Nephron progenitor cell (in vitro differentiated cells): Measurements from ENCODE around the gene CACNA2D3.
"Not testable (repeated sequence)": the region's sequence is repeated elsewhere in the genome, so short reads cannot be mapped to it uniquely, and the experiment has no call there.

Source experiments
- DNase-seq: peaks from one replicate; pipeline ENCODE4 v3.0.0; 2021
- H3K27ac Mint-ChIP-seq: 2 replicates; pipeline ENCODE4 v1.8.0; 2021; ENCODE audit warnings: mild to moderate bottlenecking, moderate library complexity, mixed read lengths
- H3K27me3 Mint-ChIP-seq: 2 replicates; pipeline ENCODE4 v1.8.0; 2021; ENCODE audit warnings: mild to moderate bottlenecking, low read depth, mixed read lengths; ENCODE audit not compliant: poor library complexity
- H3K36me3 Mint-ChIP-seq: 2 replicates; pipeline ENCODE4 v1.8.0; 2021; ENCODE audit warnings: low read depth, mixed read lengths
- H3K4me1 Mint-ChIP-seq: 2 replicates; pipeline ENCODE4 v1.8.0; 2021; ENCODE audit warnings: mixed read lengths
- H3K4me3 Mint-ChIP-seq: 2 replicates; pipeline ENCODE4 v1.8.0; 2021; ENCODE audit warnings: mild to moderate bottlenecking, moderate library complexity, mixed read lengths
- H3K9me3 Mint-ChIP-seq: 2 replicates; pipeline ENCODE4 v1.8.0; 2021; ENCODE audit warnings: mild to moderate bottlenecking, moderate library complexity, mixed read lengths
- TF ChIP-seq, protein P1 (sequence below): fragments of 200-600 bp; sonication (generic); IDR thresholded peaks from 2 replicates; pipeline ENCODE4 v1.5.0; 2021; ENCODE audit warnings: antibody characterized with exemption

CACNA2D3 gene

DNA sequence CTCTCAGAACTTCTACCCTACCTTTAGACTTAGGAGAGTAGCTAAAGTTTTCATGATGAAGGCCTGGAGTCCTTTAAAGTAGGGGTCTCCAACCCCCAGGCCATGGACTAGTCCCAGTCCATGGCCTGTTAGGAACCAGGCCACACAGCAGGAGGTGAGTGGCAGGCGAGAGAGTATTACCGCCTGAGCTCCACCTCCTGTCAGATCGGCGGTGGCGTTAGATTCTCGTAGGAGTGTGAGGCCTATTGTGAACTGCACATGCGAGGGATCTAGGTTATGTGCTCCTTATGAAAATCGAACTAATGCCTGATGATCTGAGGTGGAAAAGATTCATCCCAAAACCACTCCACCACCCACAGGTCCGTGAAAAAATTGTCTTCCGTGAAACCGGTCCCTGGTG lies 18.3 kb upstream of the CACNA2D3 start:
- Mint-ChIP-seq H3K36me3 (no peaks in the 10 kb centered on the region), H3K4me3 (no peak overlapping the region)
- no peak for DNase-seq

GRCh38 chr3:54116129-54116528 lies 6.2 kb upstream of the CACNA2D3 start:
- not testable (repeated sequence) for H3K27ac Mint-ChIP-seq, H3K36me3 Mint-ChIP-seq, H3K4me3 Mint-ChIP-seq, DNase-seq, H3K4me1 Mint-ChIP-seq
- Mint-ChIP-seq H3K9me3 (peaks cover 17% of the 10 kb centered on the region), H3K27me3 (peaks cover 50% of the 10 kb centered on the region)

More for the DNA sequence above, 18.3 kb upstream of the CACNA2D3 start:
- Mint-ChIP-seq H3K27me3 (no peaks in the 10 kb centered on the region), H3K9me3 (peaks cover 12% of the 10 kb centered on the region), H3K4me1 (no peaks in the 10 kb centered on the region), H3K27ac (no peak overlapping the region)
- TF ChIP-seq, protein P1, sequence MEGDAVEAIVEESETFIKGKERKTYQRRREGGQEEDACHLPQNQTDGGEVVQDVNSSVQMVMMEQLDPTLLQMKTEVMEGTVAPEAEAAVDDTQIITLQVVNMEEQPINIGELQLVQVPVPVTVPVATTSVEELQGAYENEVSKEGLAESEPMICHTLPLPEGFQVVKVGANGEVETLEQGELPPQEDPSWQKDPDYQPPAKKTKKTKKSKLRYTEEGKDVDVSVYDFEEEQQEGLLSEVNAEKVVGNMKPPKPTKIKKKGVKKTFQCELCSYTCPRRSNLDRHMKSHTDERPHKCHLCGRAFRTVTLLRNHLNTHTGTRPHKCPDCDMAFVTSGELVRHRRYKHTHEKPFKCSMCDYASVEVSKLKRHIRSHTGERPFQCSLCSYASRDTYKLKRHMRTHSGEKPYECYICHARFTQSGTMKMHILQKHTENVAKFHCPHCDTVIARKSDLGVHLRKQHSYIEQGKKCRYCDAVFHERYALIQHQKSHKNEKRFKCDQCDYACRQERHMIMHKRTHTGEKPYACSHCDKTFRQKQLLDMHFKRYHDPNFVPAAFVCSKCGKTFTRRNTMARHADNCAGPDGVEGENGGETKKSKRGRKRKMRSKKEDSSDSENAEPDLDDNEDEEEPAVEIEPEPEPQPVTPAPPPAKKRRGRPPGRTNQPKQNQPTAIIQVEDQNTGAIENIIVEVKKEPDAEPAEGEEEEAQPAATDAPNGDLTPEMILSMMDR, result no peak

GRCh38 chr3:54120657-54121413 lies 1.5 kb upstream of the CACNA2D3 start:
- H3K27me3 Mint-ChIP-seq, result peaks cover 75% of the 10 kb centered on the region

GRCh38 chr3:54121414-54122323 lies 683 bp upstream of the CACNA2D3 start:
- peaks cover 10% of the 10 kb centered on the region for H3K4me1 Mint-ChIP-seq
- H3K27ac Mint-ChIP-seq, result no peak overlapping the region
- no peaks in the 10 kb centered on the region for H3K36me3 Mint-ChIP-seq
- H3K9me3 Mint-ChIP-seq, result peaks cover 5% of the 10 kb centered on the region
- H3K4me3 Mint-ChIP-seq, result peak overlapping the region; percentile 75
- H3K27me3 Mint-ChIP-seq, result peaks cover 83% of the 10 kb centered on the region
- TF ChIP-seq, protein P1, result no peak
- peak; percentile 67 for DNase-seq

More at GRCh38 chr3:54120657-54121413, 1.5 kb upstream of the CACNA2D3 start:
- Mint-ChIP-seq H3K9me3 (peaks cover 13% of the 10 kb centered on the region), H3K4me1 (peaks cover 10% of the 10 kb centered on the region), H3K36me3 (peaks cover 4% of the 10 kb centered on the region), H3K4me3 (peak overlapping the region; percentile 75), H3K27ac (no peak overlapping the region)
- DNase-seq, result peak; percentile 53
- TF ChIP-seq, protein P1, result no peak

DNA sequence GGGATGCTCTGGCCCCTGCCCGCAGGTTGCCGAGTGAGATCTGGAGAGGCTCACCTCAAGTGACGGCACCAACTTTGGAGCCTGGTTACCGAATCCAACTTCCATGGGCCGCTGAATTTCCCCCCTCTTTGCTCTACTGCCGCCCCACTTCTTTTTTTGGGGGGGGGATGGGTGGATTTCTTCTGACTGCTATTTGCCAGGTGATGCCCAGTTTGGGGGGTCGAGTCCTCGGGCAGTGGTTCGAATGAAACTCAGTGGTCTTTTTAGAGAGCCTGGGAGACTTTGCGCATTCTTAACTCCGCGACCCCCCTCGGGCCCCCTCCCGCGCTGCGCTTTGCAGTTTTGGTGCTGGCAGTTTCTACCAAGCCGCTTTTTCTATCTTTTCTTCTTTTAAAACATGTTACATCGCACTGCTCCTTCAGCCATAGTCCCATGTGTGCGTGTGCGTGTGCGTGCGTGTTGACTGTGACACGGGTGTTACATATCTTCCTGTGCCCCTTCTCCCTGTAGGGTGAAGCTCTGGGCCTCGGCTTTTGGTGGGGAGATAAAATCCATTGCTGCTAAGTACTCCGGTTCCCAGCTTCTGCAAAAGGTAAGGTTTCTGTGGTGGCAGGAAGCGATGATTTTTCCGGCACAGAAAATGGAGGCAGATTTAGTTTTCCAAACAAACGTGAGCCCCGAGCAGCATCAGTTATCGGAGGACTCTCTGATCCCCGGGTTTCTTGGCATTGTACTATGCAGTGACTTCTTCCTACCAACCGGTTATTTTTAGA lies 837 bp downstream of the CACNA2D3 start:
- Mint-ChIP-seq H3K9me3 (no peaks in the 10 kb centered on the region), H3K27ac (no peak overlapping the region), H3K4me1 (peaks cover 10% of the 10 kb centered on the region), H3K4me3 (peak overlapping the region; percentile 79), H3K27me3 (peaks cover 81% of the 10 kb centered on the region), H3K36me3 (no peaks in the 10 kb centered on the region)
- DNase-seq, result no peak
- TF ChIP-seq, protein P1, result no peak
